Osteoblast (primary cell): Measurements from ENCODE around the gene SPTBN1. TPM values are rescaled to one million over a fixed set of nuclear protein-coding genes. Genes with fewer than 3 reads are reported as not detected.

Experiments
- DNase-seq: peaks from one replicate; pipeline ENCODE4 v3.0.0; 2011; ENCODE audit warnings: low spot score, mixed read lengths; ENCODE audit not compliant: insufficient read length; ENCODE audit errors: missing footprints
- H2AFZ ChIP-seq: 2 replicates; pipeline ENCODE4 v1.6.0; 2011; ENCODE audit warnings: mild to moderate bottlenecking, low read length
- H3K27ac ChIP-seq: 2 replicates; pipeline ENCODE4 v1.5.1; 2011; ENCODE audit warnings: mild to moderate bottlenecking, low read depth, low read length, moderate library complexity
- H3K27me3 ChIP-seq: 2 replicates; pipeline ENCODE4 v1.6.0; 2012; ENCODE audit warnings: mild to moderate bottlenecking, control low read depth, inconsistent platforms, low read length, moderate library complexity; ENCODE audit not compliant: insufficient read depth
- H3K36me3 ChIP-seq: 2 replicates; pipeline ENCODE4 v1.5.1; 2011; ENCODE audit warnings: mild to moderate bottlenecking, low read length, control low read depth, moderate library complexity; ENCODE audit not compliant: insufficient read depth
- H3K4me1 ChIP-seq: 2 replicates; pipeline ENCODE4 v1.5.1; 2011; ENCODE audit warnings: mild to moderate bottlenecking, low read length, control low read depth, moderate library complexity; ENCODE audit not compliant: insufficient read depth
- H3K4me2 ChIP-seq: 2 replicates; pipeline ENCODE4 v1.6.0; 2011; ENCODE audit warnings: mild to moderate bottlenecking, low read length; ENCODE audit not compliant: insufficient read depth
- H3K4me3 ChIP-seq: fragments of 200-600 bp; sonication (generic); 3 replicates; pipeline ENCODE4 v1.5.1; 2012; ENCODE audit warnings: mild to moderate bottlenecking, low read length, inconsistent platforms; ENCODE audit not compliant: insufficient read depth
- H3K79me2 ChIP-seq: 2 replicates; pipeline ENCODE4 v1.6.0; 2012; ENCODE audit warnings: mild to moderate bottlenecking, low read length, control low read depth, inconsistent platforms; ENCODE audit not compliant: insufficient read depth
- H3K9me3 ChIP-seq: 2 replicates; pipeline ENCODE4 v1.5.1; 2011; ENCODE audit warnings: low read depth, low read length, control low read depth
- H4K20me1 ChIP-seq: 2 replicates; pipeline ENCODE4 v1.6.0; 2012; ENCODE audit warnings: mild to moderate bottlenecking, low read length, control low read depth; ENCODE audit not compliant: insufficient read depth
- CTCF ChIP-seq: IDR thresholded peaks from 2 replicates; pipeline ENCODE4 v1.5.1; 2011; ENCODE audit warnings: mild to moderate bottlenecking, low read depth, low read length, moderate library complexity; ENCODE audit errors: extremely low read depth
- total RNA-seq: library from RNA; depleted of rRNA; stranded (reverse); fragments of >200 nt; gene quantifications from 2 replicates; pipeline ENCODE4 v1.2.3, GENCODE V29; 2012

Gene SPTBN1
- total RNA-seq, 1 donor: 249 TPM

- Histone ChIP-seq H3K27ac (peak overlapping the region; percentile 3), H3K9me3 (no peaks in the 10 kb centered on the region), H3K4me3 (no peak overlapping the region), H3K36me3 (peaks cover 96% of the 10 kb centered on the region), H4K20me1 (no peaks in the 10 kb centered on the region), H3K79me2 (peaks cover 41% of the 10 kb centered on the region), H3K27me3 (no peaks in the 10 kb centered on the region), H3K4me1 (peaks cover 4% of the 10 kb centered on the region), H3K4me2 (no peak overlapping the region), H2AFZ (no peak overlapping the region)
- TF ChIP-seq CTCF: no peak
- DNase-seq: no peak
Observed at GRCh38 chr2:54626131-54626530, 170.0 kb downstream of the SPTBN1 start.

GRCh38 chr2:54626884-54627283, 170.8 kb downstream of the SPTBN1 start:
- no peak overlapping the region for H3K4me3 ChIP-seq
- H2AFZ ChIP-seq: no peak overlapping the region
- no peak for TF ChIP-seq CTCF
- peak overlapping the region; percentile 8 for H3K27ac ChIP-seq
- peaks cover 4% of the 10 kb centered on the region for H3K4me1 ChIP-seq
- H4K20me1 ChIP-seq: no peaks in the 10 kb centered on the region
- no peak for DNase-seq
- H3K4me2 ChIP-seq: no peak overlapping the region
- H3K27me3 ChIP-seq: no peaks in the 10 kb centered on the region
- peaks cover 96% of the 10 kb centered on the region for H3K36me3 ChIP-seq
- H3K79me2 ChIP-seq: peaks cover 41% of the 10 kb centered on the region
- H3K9me3 ChIP-seq: no peaks in the 10 kb centered on the region

GRCh38 chr2:54627973-54628372, 171.8 kb downstream of the SPTBN1 start:
- DNase-seq: no peak
- Histone ChIP-seq H4K20me1 (no peaks in the 10 kb centered on the region), H3K79me2 (peaks cover 47% of the 10 kb centered on the region), H3K36me3 (peaks cover 98% of the 10 kb centered on the region), H2AFZ (no peak overlapping the region), H3K4me2 (no peak overlapping the region), H3K4me1 (peaks cover 10% of the 10 kb centered on the region), H3K9me3 (no peaks in the 10 kb centered on the region), H3K27me3 (no peaks in the 10 kb centered on the region), H3K4me3 (no peak overlapping the region), H3K27ac (no peak overlapping the region)
- no peak for TF ChIP-seq CTCF

- peaks cover 50% of the 10 kb centered on the region for H3K79me2 ChIP-seq
- H4K20me1 ChIP-seq: no peaks in the 10 kb centered on the region
- no peaks in the 10 kb centered on the region for H3K9me3 ChIP-seq
- no peak overlapping the region for H2AFZ ChIP-seq
- peak; percentile 71 for DNase-seq
- H3K4me2 ChIP-seq: no peak overlapping the region
- H3K4me1 ChIP-seq: peaks cover 15% of the 10 kb centered on the region
- H3K36me3 ChIP-seq: peaks cover 98% of the 10 kb centered on the region
- H3K4me3 ChIP-seq: no peak overlapping the region
- no peak overlapping the region for H3K27ac ChIP-seq
- no peaks in the 10 kb centered on the region for H3K27me3 ChIP-seq
- TF ChIP-seq CTCF: no peak
Observed at GRCh38 chr2:54628418-54628817, 172.3 kb downstream of the SPTBN1 start.
